NCI-H446 treated with DMSO at 0.1 percent for 48 hours (cell line): ENCODE measurements around the gene POC1B.

Experiments
- DNase-seq: peaks from one replicate; lab custom pipeline; 2025; lab: John Stamatoyannopoulos, UW

The POC1B gene

DNA sequence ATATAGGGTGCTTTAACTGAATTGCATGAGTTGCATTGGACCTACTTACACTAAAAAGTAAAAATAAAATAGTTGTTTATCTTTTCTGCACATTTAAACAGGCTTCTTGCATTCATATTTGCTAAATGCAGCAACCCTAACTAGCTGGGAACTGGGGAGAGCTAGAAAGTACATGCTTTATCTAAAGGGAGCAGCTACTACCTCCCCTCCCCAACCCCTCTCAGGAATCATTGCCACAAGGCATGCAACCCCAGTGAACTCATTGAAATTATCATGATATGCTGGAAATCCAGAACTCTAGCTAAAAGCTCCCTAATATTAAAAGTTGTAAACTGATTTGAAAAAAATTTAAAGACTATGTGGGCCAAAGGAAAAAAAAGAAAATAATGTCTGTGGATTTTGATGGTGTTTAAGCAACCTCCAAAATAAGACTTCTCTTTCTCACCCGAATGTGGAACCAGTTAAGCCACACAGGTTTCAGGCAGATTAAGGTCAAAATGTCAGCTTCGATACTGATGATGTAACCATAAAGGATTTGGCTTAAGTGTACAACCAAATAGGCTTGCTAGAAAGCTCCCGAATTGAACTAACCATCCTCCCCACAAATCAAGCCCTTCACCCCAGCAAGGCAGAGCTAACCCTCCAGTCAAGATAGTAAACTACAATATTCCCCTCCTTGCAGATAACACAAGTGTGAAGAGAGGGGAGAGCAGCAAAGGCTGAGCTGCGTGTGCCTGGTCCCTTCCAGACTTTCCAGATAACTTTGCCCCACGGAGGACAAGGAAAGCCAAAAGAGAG, 13.8 kb upstream of the POC1B start:
- no peak for DNase-seq

DNA sequence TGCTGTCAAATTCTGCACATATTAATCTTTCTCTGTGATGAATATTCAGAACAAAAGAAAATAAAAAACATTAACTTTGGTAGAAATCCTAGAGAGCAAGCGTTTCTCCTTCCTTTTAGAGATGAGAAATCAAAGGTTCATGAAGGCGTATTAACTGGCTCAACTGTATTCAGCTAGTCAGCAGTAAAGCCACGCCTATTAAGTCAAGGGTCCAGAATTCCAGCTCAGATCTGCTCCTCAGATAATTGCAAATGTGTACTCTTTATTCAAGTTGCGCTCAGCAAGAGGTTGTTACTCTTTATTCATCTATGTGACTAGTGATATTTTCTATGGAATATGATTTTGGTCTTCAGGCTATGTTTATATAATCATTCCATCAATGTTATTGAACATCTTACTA, 13.1 kb upstream of the POC1B start:
- no peak for DNase-seq

DNA sequence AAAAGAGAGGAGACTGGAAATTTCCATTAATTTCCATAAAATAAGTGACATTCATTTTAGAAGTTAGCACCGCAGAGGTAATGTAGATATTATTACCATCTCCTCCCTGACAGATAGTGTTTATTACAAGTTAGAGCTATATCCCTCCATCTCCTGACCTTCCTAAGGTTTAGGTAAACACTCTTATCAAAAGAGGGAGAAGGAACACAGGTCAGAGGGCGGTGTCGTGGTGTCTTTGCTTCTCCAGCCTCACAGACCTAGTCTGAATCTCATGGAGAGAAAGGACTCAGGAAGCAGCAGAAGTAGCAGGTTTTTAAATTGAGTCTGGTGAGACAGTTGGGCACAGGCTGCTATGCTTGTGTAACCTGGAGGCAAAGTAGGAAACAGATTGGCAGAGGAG, 11.5 kb upstream of the POC1B start:
- no peak for DNase-seq

DNA sequence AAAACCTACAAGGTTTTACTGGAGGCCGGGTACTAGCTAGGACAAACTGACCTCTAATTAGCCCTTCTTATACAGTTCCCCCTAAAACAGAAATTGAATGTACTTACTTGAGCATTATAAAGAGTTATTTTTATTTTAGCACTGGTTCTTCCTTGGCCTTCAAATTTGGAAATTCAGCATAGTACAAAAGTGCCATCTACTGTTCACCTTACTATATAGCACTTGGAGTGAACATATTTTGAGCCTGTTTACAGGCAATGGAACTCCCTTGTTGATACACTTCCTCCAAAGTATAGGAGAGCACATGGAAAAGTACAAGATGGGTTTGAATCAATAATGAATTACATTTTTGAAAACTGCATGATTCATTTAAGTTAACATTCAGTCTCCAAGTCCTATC, 3.9 kb upstream of the POC1B start:
- peak; percentile 34 for DNase-seq

DNA sequence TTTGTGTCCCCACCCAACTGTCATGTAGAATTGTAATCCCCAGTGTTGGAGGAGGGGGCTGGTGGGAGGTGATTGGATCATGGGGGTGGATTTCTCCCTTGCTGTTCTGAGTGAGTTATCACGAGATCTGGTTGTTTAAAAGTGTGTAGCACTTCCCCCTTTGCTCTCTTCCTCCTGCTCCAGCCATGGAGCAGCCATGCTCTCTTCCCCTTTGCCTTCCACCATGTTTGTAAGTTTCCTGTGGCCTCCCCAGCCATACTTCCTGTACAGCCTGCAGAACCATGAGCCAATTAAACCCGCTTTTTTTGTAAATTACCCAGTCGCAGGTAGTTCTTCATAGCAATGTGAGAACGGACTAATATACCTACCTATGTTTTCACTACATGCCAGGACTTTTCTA, 2.6 kb upstream of the POC1B start:
- no peak for DNase-seq

DNA sequence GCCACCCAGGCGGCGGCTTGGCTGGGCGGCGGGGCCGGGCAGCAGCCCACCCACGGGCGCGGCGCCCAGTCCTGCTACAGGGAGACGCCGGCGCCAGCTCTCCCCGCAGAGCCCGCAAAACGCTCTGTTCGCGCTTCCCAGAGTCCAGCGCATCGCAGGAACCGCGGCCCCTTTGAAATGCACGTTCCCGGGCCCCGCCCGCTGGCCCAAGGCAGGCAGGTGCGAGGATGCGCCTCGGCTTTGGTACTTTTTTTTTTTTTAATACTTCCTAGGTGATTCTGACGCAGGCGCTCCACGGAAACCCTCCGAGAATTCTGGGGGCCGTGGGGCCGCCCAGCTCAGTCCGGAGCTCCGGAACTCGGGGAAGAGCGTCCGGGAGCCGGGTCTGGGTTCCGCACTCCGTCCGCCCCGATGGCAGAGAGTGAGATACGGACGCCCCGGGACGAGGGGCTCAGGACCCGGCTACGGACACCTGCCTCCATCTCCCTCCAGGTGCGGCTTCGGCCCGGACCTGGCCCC, 483 bp downstream of the POC1B start:
- no peak for DNase-seq

DNA sequence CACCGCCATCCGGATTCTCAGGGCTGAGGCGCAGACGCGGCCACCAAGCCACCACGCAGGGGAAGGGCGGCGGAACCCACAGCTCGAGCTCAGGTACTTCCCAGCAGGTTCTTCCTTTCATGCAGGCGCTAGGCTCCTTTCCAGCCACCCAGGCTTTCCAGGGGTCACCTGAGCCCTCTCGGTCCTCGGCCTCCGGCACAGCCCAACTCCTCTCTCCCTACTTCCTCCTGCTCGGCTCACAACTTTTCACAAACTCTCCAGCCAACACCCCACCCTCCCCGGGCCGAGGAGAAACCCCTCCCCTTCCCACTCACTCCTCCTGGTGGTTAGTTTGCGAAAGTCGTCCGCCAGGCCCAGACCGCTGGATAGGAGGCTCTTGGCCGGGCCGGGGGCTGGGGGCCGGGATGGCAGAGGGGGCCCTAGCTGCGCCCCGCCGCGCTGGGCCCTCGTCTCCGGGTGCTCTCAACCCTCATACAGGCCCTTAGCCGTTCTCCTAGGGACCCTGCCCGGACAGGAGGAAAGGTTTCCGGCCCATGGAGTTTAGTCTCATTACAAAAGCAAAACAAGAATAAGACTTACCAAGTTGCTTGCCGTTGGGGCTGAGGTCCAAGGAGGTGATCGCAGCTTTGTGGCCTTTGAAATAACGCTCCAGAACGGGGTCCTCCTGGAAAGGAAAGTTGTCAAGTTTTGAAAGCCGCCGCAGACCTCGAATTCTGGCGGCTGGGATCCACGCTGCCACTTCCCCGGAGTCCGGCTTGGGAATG, 1.1 kb downstream of the POC1B start, which contains the start of gene GALNT4:
GALNT4 (minus strand) TSS at position 256 of the 764 bp plus-strand sequence; CDS start at position 9, 247 bp downstream.
- DNase-seq = peak; percentile 11

DNA sequence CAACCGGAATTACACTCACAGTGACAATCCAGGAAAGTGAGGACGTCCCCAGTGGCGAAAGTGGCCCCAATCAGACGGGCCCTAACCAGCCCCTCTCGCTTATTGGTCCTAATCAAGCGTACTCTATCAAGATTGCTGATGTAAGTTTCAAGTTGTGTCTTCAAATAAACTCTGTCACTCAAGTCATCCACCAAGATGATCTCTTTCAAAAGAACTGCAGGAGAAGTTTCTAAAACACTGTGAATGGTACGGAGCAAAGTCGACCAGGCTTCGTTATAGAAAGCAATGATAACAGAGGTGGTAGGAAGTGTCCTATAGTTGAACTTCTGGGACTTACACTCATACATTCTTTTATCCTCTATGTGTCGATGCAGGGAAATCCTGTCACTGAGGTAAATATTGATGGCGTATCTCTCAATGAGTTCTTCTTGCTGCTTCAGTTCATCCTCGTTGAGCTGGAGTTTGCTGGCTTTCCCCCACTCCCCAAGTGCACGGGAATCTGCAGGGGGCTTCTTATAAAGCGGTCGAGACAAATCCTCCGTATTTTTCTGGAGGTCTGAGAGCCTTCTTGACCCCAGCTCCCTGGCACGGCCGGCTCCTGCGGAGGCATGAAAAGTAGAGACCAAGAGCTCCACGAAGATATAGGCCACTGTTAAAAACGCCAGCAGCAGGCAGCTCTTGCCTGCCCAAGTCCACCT, 1.9 kb downstream of the POC1B start:
- DNase-seq = no peak

DNA sequence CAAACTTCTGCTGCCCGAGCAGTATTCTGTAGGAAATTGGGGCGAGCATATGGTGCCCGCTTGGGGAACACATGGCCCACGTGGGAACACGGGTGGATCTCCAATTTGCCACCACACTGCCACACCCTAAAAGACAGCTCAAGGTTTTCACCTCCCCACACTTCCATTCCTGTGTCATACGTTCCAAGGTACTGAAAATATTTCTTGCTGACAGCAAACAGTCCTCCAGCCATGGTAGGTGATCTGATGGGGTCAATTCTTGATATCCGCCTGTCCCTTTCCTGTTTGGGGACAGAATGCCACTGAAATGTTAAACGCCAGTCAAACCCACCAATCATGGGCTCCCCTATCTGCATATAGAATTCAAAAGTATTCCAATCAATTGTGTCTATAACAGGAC, 2.5 kb downstream of the POC1B start:
- DNase-seq = no peak

DNA sequence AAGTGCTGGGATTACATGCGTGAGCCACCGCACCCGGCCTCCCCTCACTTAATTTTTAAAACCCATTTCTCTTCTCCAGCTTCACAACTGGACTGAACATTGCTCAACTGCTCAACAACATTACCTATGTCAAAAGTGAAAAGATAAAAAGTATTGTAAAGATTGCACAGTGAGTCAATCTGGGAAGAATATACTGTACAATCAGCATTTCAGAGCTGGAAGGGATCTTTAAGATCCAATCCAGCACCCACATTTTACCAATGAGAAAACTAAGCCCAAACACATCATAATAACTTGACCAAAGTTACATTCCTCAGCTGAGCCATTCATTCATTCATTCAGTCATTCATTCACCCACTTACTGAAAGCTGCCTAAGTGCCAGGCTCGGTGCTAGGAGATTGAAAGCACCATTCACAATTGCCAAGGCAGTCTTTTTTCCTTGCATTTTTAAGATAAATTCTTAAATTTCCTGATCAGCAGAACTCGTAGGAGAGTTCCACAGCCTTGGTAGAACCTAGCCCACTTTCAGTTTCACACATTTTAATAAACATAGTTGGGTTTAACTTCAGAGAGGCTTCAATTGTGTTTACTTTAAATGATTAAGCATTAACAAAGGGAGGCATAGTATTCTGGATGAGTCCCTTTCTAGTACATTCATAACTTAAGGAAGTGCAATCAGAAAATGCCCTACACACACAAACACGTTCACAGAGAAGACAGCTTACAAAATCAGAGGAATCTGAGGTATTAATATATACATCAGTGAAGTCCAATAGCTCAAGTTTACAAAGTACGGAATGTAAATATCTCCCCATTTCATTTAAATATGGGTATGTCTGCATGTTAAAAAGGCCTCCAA, 4.3 kb downstream of the POC1B start:
- DNase-seq = no peak

DNA sequence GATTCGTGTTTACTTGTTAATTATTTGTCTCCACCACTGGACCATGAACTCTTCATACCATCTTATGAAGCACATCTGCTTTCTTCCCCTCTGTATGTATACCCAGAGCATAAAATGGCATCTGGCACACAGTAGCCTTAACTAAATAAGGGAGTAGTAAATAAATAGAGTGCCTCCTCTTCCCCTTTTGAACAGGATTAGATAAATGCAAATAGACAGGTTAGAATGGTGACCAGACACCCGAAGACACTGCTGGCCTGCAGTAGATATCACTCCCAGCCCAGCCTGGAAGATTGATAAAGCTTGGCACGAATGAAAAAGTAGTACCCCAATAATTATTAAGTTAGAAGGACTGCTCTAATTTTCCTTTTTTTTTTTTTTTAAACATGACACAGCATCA, 8.1 kb downstream of the POC1B start:
- DNase-seq = no peak

DNA sequence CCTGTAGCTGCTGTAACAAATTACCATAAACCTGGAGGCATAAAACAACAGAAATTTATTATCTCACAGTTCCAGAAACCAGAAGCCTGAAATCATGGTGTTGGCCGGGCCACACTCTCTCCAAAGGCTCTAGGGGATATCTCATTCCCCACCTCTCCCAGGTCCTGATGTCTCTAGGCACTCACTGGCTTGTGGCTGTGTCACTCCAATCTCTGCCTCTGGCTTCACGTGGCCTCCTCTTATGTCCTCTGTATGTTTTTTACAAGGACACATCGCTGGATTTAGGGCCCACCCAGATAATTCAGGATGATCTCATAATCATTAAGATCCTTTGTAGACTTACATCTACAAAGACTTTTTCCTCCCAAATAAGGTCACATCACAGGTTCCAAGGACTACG, 9.2 kb downstream of the POC1B start:
- DNase-seq = no peak

DNA sequence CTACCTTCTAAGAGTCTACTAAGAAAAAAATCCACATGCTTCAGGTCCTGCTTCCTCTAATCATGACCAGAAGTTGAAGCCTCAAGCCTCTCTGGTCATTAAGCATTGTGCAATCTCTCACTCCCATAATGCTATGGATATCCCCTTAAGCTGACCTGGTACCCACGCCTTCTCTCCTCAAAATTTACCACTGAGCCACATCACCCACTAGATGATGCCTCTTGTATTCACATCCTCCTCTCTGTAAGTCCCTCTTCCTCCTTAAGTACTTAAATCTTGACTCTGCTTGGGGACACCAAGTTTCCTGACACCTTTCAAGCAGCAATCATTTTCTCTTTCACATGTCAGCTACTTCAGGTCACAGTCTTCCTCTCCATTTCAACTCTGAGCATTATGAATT, 11.1 kb downstream of the POC1B start:
- DNase-seq = no peak

DNA sequence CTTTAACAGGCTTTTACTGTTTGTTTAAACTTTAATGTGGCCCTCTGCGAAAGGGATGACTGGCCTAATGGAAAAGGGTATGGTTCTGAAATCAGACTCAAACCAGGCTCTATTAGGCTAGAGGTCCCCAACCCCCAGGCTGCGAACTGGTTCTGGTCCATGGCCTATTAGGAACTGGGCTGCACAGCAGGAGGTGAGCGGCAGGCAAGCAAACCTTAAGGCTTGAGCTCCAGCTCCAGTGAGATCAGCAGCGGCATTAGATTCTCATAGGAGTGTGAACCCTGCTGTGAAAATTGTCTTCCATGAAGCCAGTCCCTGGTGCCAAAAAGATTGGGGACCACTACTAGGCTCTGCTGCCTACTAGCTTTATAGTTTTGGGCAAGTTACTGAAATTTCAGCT, 12.3 kb downstream of the POC1B start:
- DNase-seq = no peak

DNA sequence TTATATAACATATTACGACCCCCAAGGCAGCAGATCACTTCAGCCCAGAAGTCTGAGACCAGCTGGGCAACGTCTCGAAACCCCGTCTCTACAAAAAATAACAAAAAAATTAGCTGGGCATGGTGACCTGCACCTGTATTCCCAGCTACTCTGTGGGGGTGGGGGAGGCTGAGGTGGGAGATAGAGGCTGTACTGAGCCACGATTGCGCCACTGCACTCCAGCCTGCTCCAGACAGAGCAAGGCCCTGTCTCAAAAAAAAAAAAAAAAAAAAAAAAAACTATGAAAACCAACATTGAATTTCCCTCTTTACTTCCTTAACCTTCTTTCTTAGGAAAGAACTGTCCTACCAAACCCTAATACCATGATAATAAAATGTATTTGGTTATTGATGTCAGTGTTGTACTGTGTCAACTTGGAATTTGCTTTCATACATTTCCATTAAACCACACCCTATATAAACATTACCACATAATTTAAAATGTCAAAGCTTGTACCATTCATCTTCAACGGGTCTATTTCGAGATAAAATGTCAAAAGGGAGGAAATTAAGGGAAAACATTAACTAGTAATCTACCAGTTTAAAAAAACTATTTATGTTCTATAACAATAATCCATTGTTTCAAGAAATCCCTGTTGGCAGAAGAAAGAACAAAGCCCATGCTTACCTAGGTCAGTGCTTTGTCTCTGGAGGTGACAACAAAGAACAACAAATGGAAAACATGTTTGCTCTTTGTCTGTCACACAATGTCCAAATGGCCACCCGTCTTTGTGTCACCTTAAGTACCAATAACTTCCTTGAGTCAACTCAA, 18.6 kb downstream of the POC1B start:
- DNase-seq = no peak

DNA sequence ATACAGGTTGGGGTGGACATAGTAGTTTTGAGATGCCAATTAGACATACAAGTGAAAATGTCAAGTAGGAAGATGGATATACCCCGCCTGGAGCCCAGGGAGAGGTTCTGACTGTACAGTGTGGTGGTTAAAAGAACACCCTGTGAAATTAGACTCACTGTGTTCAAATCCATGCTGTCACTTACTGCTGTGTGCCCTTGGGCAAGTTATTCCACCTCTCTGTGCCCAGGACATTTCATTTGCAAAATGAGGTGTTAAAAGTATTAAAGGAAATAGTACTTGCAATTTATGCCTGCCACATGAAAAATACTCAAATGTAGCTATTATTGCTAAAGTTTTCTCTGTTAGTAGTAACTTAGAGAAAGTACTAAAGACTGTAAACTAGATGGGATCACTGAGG, 19.8 kb downstream of the POC1B start:
- DNase-seq = no peak

DNA sequence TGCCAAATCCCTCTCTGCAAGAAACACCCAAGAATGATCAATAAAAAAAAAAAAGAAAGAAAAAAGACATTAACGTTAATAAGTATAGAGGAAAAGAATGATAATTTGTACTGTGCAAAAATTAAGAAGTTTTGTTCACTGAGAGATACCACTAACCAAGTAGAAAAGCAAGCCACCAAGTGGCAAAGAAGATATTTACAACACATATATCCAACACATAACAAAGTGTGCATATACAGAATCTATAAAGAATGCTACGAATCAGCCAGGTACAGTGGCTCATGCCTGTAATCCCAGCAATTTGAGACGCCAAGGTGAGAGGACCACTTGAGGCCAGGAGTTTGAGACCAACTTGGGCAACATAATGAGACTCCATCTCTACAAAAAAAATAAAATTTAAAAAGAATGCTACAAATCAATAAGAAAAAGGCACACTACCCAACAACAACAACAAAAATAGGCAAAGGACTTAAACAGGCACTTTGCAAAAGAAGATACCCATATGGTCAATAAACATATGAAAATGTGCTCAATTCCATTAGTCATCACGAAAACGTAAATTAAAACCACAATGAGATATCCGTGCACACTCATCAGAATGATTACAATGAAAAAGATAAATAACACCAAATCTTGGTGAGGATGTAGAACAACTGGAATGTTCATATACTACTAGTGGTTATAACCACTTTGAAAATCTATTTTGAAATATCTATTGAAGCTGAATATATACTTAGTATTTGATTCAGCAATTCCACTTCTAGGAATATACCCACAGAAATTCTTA, 21.1 kb downstream of the POC1B start:
- DNase-seq = no peak

DNA sequence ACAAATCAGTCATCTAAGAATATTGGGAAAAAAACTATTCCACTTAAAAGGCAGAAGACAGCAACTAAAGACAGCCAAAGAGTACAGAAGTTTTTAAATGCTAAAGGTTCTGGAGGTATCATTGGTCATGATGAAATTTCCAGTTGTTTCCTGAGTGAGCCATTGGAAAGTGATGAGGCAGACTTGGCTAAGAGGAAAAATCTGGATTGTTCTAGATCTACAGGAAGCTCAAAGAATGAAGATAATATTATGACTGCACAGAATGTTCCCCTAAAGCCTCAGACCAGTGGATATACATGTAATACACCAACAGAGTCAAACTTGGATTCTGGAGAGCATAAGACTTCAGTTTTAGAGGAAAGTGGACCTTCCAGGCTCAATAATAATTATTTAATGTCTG, 24.1 kb downstream of the POC1B start:
- no peak for DNase-seq

DNA sequence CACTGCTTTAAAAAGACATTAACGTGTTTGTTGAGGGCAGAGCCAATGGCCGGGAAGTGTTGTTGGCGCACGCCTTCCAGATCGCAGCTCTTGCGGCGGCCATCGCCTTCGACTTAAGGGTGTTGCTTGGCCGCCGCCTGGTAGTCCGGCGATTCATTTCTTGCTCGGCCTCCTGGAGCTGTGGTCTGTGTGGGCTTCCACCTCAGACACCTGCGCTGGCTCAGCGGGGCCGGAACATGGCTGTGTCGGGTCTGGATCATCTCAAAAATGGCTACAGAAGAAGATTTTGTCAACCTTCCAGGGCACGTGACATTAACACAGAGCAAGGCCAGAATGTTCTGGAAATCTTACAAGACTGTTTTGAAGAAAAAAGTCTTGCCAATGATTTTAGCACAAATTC, 26.0 kb downstream of the POC1B start:
- DNase-seq = no peak

DNA sequence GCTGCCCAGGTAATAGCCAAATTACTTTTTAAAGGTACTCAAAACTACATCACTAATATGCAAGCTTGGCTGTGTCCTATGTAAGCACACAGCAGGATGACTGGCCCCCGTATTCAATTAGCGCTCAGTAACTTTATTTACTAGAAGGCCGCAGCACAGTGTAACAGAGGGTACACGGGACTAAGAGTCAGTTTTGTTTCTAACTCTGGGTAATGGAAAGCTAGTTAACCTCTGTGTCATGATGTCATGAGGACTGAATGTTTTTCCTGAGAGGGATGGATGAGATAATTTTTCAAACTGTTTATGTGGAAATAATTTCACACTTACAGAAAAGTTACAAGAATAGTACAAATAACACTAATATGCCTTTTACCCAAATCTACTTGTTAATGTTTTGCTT, 28.4 kb downstream of the POC1B start:
- no peak for DNase-seq
